Measurements from ENCODE around the gene FNDC3B.

- no peak for TF ChIP-seq CTCF (IDR thresholded peaks at IDR 0.05; ENCODE audit: low read depth, low read length)
- TF ChIP-seq POLR2A (IDR thresholded peaks at IDR 0.05; ENCODE audit: extremely low read depth, insufficient read length) = no peak
- TF ChIP-seq MAX (IDR thresholded peaks at IDR 0.05; ENCODE audit: low read depth, low read length) = no peak
Measured at GRCh38 chr3:172042136-172042662, 2.8 kb downstream of the FNDC3B start.
